Mucosa of rectum (tissue), 2 donors: Measurements from ENCODE around the gene SCN4A.

Experiments used
- H3K27ac ChIP-seq, 2 donors: one replicate each; pipeline ENCODE4 v1.7.0; 2013; ENCODE audit warnings: inconsistent platforms in 2 of 2, low read depth in 2 of 2, low read length in 2 of 2
- H3K27me3 ChIP-seq, 2 donors: one replicate each; pipeline ENCODE4 v1.7.0; 2013; ENCODE audit warnings: low read length in 2 of 2; ENCODE audit not compliant: control insufficient read depth in 2 of 2, insufficient read depth in 2 of 2
- H3K36me3 ChIP-seq, 2 donors: one replicate each; pipeline ENCODE4 v1.7.0; 2013; ENCODE audit warnings: low read length in 2 of 2; ENCODE audit not compliant: control insufficient read depth in 2 of 2, insufficient read depth in 2 of 2
- H3K4me1 ChIP-seq, 2 donors: one replicate each; pipeline ENCODE4 v1.7.0; 2013; ENCODE audit warnings: low read length in 2 of 2, mild to moderate bottlenecking in 1 of 2; ENCODE audit not compliant: control insufficient read depth in 2 of 2, insufficient read depth in 2 of 2
- H3K4me3 ChIP-seq, 2 donors: one replicate each; pipeline ENCODE4 v1.7.0; 2013; ENCODE audit warnings: low read length in 2 of 2
- H3K9ac ChIP-seq, 2 donors: one replicate each; pipeline ENCODE4 v1.7.0; 2013; ENCODE audit warnings: low read length in 2 of 2, low read depth in 1 of 2, mild to moderate bottlenecking in 1 of 2
- H3K9me3 ChIP-seq, 2 donors: one replicate each; pipeline ENCODE4 v1.7.0; 2013; ENCODE audit warnings: low read length in 2 of 2; ENCODE audit not compliant: control insufficient read depth in 2 of 2
- donor health status: healthy.
- donor health status: Normal muscosa, but diverticular disease.

SCN4A gene

DNA sequence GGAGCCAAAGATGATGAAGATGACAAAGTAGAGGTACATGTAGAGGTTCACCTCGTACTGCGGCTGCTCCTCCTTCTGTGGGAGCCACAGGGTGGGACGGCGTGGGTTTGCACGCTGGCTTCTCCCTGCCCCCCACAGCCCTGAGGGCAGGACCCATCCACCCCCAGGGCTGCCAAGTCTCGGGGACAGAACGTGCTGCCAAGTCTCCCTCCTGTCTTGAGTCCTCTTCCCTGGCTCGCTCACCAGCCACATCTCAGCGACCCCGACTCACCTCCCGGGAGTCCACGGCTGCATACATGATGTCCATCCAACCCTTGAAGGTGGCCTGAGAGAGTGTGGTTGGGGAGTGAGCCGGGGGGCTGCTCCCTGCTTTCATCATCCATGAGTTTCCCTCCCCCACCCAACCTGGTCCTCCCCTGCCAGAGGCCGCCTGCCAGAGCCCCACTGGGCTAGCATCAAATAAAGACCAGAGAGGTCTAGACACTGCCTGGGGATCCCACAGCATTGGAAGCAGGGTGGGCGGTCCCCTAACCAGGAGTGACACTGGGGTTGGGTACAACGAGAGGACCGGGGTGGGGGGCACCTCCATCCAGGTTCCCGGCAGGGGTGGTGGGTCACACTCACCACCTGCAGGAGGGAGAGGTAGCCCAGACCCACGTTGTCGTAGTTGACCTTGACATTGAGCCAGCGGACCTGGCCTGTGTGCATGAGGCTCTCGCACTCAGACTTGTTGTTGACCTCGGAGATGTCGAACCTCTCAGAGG is 27.8 kb downstream of the SCN4A start:
- Histone ChIP-seq H3K36me3 (no peaks in the 10 kb centered on the region), H3K9ac (no peak overlapping the region), H3K27me3 (no peaks in the 10 kb centered on the region), H3K27ac (no peak overlapping the region), H3K9me3 (no peaks in the 10 kb centered on the region), H3K4me1 (peaks cover 8% of the 10 kb centered on the region in 2 donors), H3K4me3 (no peak overlapping the region)

DNA sequence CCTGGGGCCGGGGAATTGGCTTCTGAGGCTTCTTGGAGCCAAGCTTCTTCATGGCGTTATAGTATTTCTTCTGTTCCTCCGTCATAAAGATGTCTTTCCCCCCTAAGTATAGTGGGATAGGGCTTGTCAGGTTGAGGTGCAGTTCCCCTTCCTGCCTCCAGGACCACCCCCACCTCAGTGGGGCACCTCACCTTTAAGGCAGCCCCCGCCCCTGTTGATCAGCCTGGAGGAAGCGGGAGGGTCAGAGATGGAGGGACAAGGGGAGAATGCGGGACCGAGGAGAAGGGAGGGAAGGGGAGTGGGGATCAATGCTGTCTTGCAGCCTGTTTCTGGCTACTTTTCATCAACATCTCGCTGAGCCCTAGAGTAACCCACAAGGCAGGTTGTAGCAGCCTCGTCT is 29.0 kb downstream of the SCN4A start:
- Histone ChIP-seq H3K27ac (no peak overlapping the region), H3K4me3 (no peak overlapping the region), H3K4me1 (peaks cover 8% of the 10 kb centered on the region in 2 donors), H3K36me3 (no peaks in the 10 kb centered on the region), H3K27me3 (no peaks in the 10 kb centered on the region), H3K9me3 (no peaks in the 10 kb centered on the region), H3K9ac (no peak overlapping the region)

DNA sequence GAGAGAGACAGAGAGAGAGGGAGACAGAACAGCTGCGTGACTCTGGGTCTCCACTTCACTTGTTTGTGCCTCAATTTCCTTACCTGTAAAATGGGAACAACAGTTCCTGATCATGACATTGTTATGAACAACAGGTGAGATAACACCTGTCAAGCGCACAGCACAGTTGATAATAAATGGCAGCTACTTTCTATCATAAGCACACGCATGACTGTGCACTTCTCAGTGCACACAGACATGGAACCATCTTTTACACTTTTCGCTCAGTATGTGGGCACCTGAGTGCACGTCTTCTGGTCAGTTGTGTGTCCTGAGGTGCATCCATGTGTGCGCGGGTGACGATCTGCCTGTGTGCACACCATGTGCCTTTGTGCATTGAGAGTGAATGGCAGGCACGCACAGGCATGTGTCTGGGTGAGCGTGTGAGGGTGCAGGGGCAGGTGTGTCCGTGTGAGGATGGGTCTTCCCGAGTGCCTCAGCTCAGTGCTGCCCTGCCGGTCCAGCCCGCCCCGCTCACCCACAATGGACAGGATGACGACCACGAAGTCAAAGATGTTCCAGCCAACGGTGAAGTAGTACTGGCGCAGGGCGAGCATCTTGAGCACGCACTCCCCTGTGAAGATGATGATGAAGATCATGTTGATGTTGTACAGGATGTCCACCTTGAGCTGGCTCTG is 30.3 kb downstream of the SCN4A start:
- Histone ChIP-seq H3K9me3 (no peaks in the 10 kb centered on the region), H3K4me1 (peaks cover 8% of the 10 kb centered on the region in 2 donors), H3K27me3 (no peaks in the 10 kb centered on the region), H3K4me3 (no peak overlapping the region), H3K9ac (no peak overlapping the region), H3K27ac (no peak overlapping the region), H3K36me3 (no peaks in the 10 kb centered on the region)

- Histone ChIP-seq H3K4me1 (peaks cover 8% of the 10 kb centered on the region in 2 donors), H3K27ac (no peak overlapping the region), H3K9me3 (no peaks in the 10 kb centered on the region), H3K36me3 (no peaks in the 10 kb centered on the region), H3K9ac (no peak overlapping the region), H3K4me3 (no peak overlapping the region), H3K27me3 (no peaks in the 10 kb centered on the region)
Measured at GRCh38 chr17:63941751-63942150, 31.0 kb downstream of the SCN4A start.

DNA sequence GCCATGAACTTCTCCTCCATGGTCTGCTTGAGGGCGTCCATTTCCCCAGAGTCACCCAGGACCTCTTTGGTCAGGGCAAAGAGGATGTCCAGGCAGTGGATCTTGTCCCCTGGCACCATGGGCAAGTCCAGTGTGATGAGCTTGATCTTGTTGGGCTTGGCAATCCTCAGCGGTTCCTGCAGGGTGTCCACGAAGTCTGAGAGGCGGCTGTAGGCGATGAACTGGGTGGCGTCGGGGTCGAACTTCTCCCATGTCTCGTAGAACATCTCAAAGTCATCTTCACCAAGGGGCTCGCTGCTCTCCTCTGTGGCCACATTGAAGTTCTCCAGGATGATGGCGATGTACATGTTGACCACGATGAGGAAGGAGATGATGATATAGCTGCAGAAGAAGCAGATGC is 31.6 kb downstream of the SCN4A start:
- H3K27ac ChIP-seq: no peak overlapping the region
- no peaks in the 10 kb centered on the region for H3K27me3 ChIP-seq
- no peaks in the 10 kb centered on the region for H3K9me3 ChIP-seq
- H3K36me3 ChIP-seq: no peaks in the 10 kb centered on the region
- H3K9ac ChIP-seq: no peak overlapping the region
- H3K4me3 ChIP-seq: no peak overlapping the region
- H3K4me1 ChIP-seq: peaks cover 4% of the 10 kb centered on the region in 2 donors

DNA sequence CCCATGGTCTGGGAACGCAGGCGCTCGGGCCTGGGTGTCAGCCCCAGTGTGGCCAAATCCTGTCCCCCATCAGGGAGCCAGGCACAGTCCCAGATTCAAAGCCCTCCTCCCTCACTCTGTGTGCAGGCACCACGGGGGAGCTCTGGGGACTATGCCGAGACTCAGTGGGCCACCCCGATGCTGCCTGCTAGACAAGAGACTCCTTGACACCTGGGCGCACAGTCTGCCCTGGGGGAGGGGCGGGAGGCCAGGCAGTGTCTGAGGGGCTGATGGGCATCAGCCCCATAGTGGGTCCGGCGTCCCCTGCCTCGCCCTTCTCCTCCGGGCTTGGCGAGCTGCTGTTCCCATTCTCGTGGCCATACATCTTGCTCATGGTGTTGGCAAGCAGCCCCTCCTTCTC is 32.1 kb downstream of the SCN4A start:
- Histone ChIP-seq H3K27me3 (no peaks in the 10 kb centered on the region), H3K9me3 (no peaks in the 10 kb centered on the region), H3K4me1 (no peaks in the 10 kb centered on the region), H3K4me3 (no peak overlapping the region), H3K9ac (no peak overlapping the region), H3K36me3 (no peaks in the 10 kb centered on the region), H3K27ac (no peak overlapping the region)

DNA sequence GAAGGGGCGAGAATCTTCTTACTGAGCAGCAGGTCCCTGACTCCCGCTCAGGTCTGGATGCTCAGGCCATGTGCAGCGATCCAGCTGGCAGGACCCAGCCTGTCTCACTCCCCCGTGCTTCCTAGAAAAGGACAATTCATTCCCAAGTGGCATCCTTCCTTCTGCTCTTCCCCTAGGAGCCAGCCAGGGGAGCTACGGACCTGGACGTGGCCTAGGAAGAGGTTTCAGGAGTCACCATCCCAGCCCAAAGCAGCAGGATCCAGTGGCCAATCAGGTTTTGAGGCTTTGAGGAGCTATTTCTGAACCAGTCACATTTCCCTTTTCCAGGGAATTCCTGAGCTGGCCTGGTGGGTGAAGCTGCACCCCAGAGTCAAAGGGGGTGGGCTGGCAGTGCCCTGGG is 32.8 kb downstream of the SCN4A start:
- Histone ChIP-seq H3K36me3 (no peaks in the 10 kb centered on the region), H3K27ac (no peak overlapping the region), H3K9ac (no peak overlapping the region), H3K4me1 (no peaks in the 10 kb centered on the region), H3K4me3 (no peak overlapping the region), H3K9me3 (no peaks in the 10 kb centered on the region), H3K27me3 (no peaks in the 10 kb centered on the region)

DNA sequence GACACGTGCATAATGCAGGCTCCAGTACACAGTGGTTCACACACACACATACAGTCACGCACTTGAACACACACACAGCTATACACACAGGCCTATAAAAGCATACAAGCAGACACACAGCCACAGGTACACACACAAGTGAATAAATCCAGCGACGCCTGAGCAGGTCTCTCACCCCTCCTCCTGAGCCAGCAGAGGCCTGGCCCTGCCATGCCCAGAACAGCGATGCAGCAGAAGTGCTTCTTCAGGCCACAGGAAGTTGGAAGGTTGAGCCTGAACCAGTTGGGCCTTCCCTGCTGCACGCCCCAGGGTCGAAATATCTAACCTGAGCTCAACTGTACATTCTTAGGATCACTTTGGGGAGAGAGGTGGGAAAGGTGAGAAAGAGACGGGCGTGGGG is 33.3 kb downstream of the SCN4A start:
- no peak overlapping the region for H3K9ac ChIP-seq
- H3K36me3 ChIP-seq: no peaks in the 10 kb centered on the region
- no peak overlapping the region for H3K4me3 ChIP-seq
- H3K9me3 ChIP-seq: no peaks in the 10 kb centered on the region
- no peaks in the 10 kb centered on the region for H3K4me1 ChIP-seq
- H3K27ac ChIP-seq: no peak overlapping the region
- H3K27me3 ChIP-seq: no peaks in the 10 kb centered on the region

DNA sequence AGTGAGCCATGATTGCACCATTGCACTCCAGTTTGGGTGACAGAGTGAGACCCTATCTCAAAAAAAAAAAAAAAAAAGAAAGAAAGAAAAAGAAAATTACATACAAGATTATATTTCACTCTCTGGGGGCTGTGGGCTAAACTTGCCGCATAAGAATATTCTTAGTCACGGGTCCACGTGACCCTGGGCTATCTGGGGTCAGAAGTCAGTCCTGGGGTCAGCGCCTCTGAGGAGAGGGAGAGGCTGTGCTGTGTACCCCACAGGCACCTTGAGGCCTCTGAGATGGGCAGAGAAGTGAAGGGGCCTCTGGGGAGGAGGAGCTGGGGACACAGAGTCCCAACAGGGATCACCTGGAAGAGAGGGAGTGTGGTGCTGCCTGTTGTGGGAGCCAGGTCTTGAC is 34.8 kb downstream of the SCN4A start:
- Histone ChIP-seq H3K36me3 (no peaks in the 10 kb centered on the region), H3K4me3 (no peak overlapping the region), H3K4me1 (no peaks in the 10 kb centered on the region), H3K9ac (no peak overlapping the region), H3K27ac (no peak overlapping the region), H3K9me3 (no peaks in the 10 kb centered on the region), H3K27me3 (no peaks in the 10 kb centered on the region)

DNA sequence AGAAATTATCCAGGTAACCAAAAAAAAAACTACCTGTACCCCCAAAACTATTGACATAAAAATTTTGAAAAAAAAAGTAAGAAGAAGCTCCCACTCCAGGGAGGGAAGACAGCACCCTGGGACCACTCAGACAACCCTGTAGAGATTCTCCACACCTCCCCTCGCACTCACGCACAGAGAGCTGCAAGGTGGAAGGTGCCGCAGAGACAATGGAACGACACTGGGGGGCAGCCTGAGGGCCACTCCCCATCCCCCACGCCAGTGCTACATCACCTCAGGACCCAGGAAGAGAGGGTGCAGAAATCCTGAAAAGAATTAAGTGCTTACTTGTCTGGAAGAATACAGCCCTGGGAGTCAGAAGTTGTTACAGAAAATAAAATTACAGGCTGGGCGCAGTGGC is 35.4 kb downstream of the SCN4A start:
- no peaks in the 10 kb centered on the region for H3K36me3 ChIP-seq
- H3K27ac ChIP-seq: no peak overlapping the region
- H3K4me3 ChIP-seq: no peak overlapping the region
- no peak overlapping the region for H3K9ac ChIP-seq
- H3K9me3 ChIP-seq: no peaks in the 10 kb centered on the region
- no peaks in the 10 kb centered on the region for H3K27me3 ChIP-seq
- H3K4me1 ChIP-seq: no peaks in the 10 kb centered on the region
